Bronchial epithelial cell (primary cell): Measurements from ENCODE around the gene PHACTR1. TPM values are rescaled to one million over a fixed set of nuclear protein-coding genes. Genes with fewer than 3 reads are reported as not detected.

ENCODE experiments used
- DNase-seq: peaks from one replicate; pipeline ENCODE4 v3.0.0-alpha.2; 2010; ENCODE audit warnings: low read depth
- FAIRE-seq: peaks from 2 replicates; lab custom pipeline; 2011; peaks lifted over from hg19 to GRCh38; lab: Jason Lieb, UNC
- H3K27me3 ChIP-seq: 2 replicates; pipeline ENCODE4 v1.5.1; 2011; ENCODE audit warnings: low read length; ENCODE audit not compliant: control insufficient read depth, insufficient read depth
- H3K36me3 ChIP-seq: 2 replicates; pipeline ENCODE4 v1.5.1; 2011; ENCODE audit warnings: low read length; ENCODE audit not compliant: control insufficient read depth, insufficient read depth
- H3K4me3 ChIP-seq: 2 replicates; pipeline ENCODE4 v1.5.1; 2011; ENCODE audit warnings: mild to moderate bottlenecking, low read depth, low read length, control low read depth
- total RNA-seq: library from RNA; depleted of rRNA; stranded (reverse); fragments of >200 nt; gene quantifications from 2 replicates; pipeline ENCODE4 v1.2.1, GENCODE V29; 2014
- TF ChIP-seq, protein P1 (sequence below): IDR thresholded peaks from 2 replicates; pipeline ENCODE4 v1.5.1; 2011; ENCODE audit warnings: mild to moderate bottlenecking, moderate library complexity, low read length, control low read depth, inconsistent platforms; ENCODE audit not compliant: insufficient read depth, severe bottlenecking

The PHACTR1 gene
- total RNA-seq, 1 donor from 2014 or later = under 0.01 TPM

DNA sequence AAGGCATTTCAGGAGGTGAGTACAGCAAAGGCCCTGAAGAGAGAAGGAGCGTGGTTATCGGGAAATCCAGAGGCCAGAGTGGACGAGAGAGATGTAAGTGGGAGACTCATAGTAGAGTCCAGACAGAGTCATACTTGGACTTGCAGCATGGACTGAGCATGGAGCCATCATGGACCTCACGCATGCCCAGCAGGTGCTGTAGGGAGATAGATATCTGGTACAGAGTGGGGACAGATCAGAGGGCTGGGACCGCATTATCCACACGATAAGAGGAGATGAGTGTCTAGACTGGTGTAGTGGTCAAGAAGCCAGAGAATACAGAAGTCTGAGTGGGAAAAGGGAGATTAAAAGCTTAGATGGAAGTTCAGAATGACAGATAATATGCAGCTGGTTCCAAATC, 484.8 kb downstream of the PHACTR1 start:
- FAIRE-seq = no peak
- H3K4me3 ChIP-seq = no peak overlapping the region
- no peaks in the 10 kb centered on the region for H3K36me3 ChIP-seq
- no peak for DNase-seq
- H3K27me3 ChIP-seq = no peaks in the 10 kb centered on the region
- TF ChIP-seq, protein P1, sequence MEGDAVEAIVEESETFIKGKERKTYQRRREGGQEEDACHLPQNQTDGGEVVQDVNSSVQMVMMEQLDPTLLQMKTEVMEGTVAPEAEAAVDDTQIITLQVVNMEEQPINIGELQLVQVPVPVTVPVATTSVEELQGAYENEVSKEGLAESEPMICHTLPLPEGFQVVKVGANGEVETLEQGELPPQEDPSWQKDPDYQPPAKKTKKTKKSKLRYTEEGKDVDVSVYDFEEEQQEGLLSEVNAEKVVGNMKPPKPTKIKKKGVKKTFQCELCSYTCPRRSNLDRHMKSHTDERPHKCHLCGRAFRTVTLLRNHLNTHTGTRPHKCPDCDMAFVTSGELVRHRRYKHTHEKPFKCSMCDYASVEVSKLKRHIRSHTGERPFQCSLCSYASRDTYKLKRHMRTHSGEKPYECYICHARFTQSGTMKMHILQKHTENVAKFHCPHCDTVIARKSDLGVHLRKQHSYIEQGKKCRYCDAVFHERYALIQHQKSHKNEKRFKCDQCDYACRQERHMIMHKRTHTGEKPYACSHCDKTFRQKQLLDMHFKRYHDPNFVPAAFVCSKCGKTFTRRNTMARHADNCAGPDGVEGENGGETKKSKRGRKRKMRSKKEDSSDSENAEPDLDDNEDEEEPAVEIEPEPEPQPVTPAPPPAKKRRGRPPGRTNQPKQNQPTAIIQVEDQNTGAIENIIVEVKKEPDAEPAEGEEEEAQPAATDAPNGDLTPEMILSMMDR = no peak

DNA sequence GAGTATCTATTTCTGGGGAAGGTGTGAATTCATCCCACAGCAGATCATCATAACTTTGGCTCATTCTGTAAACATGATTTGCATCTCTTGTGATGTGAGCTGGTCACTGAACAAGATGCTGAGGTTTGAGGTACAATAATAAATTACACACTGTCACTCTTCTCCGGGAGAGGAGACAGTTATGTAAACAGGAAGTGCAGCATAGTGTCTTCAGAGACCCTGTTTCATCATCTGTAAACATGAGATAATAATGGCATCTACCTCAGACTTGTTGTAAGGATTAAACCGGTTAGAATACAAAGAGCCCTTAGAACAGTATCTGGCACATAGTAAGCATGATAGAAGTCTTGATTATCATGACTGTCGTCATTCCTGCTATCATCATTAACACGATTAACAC, 486.6 kb downstream of the PHACTR1 start:
- H3K36me3 ChIP-seq = no peaks in the 10 kb centered on the region

DNA sequence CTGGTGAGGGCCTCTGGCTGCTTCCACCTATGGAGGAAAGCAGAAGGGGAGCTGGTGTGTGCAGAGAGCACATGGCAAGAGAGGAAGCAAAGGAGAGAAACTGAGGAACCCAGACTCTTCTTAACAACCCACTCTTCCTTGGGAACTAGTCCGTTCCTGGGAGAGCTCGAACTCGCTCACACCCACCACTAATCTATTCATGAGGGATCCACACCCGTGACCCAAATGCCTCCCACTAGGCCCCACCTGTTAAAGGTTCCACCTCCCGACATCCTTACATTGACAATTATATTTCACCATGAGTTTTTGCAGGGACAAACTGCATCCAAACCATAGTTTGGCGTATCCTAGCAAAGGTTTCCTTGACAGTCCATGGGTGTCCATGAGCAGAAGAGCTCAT, 488.5 kb downstream of the PHACTR1 start:
- no peak overlapping the region for H3K4me3 ChIP-seq
- TF ChIP-seq, protein P1 = no peak
- DNase-seq = no peak
- H3K27me3 ChIP-seq = no peaks in the 10 kb centered on the region
- no peaks in the 10 kb centered on the region for H3K36me3 ChIP-seq
- FAIRE-seq = no peak

More for the DNA sequence above, 486.6 kb downstream of the PHACTR1 start:
- TF ChIP-seq, protein P1 = no peak
- no peak for DNase-seq
- no peak overlapping the region for H3K4me3 ChIP-seq
- no peaks in the 10 kb centered on the region for H3K27me3 ChIP-seq
- no peak for FAIRE-seq

DNA sequence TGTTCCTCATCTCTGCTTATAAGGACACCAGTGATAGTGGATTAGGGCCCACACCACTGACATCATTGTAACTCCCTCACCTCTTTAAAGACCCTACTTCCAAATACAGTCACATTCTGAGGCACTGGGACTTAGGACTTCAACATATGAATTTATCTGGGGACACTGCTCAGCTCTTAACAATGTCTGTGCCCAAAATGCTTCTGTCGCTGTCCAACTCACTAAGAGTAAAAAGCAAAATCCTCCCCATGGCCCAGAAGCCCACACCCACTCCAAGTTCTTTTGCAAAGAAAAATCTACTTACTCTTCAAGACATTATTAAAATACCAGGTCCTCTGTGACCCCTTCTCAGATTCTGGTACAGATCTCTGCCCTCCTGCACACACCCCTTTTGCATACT, 495.5 kb downstream of the PHACTR1 start:
- H3K36me3 ChIP-seq = no peaks in the 10 kb centered on the region
- no peak for FAIRE-seq
- no peak for DNase-seq
- TF ChIP-seq, protein P1 = no peak
- no peaks in the 10 kb centered on the region for H3K27me3 ChIP-seq
- no peak overlapping the region for H3K4me3 ChIP-seq

DNA sequence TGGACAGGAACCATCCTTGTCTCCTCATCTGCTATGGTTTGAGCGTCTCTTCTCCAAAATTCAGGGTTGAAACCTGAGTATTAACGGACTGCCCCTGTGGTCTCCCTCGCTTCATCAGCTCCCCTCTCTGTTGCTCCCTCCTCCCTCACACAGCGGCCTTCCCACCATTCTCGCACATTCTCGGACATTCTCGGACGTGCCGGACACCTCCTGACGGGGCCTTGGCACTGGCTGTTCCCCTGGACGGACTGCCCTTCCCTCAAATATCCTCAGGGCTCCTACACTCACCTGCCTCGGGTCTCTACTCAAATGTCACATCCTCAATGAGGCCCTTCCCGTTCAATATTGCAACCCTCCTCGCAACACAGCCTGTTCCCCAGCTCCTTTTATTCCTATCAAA, 496.0 kb downstream of the PHACTR1 start:
- no peak overlapping the region for H3K4me3 ChIP-seq
- no peak for FAIRE-seq

DNA sequence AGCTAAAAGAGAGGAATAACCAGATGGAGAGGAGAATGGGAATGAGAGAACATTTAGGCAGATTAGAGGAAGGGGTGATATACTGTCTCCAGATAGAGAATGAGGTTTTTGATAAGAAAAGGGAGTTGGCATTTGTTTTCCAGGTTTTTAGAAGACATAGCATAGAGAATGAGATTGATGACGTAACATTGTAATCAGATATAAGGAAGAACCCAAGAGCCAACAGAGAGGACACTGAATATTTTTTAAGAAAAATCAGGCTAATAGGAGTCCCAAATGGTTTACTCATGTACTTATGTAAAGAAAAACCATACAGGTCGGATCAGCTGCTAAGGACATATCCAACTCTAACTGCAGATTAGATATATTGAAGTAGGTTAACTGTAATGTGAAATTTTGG, 498.8 kb downstream of the PHACTR1 start:
- DNase-seq (no peak), FAIRE-seq (no peak)
- no peak overlapping the region for H3K4me3 ChIP-seq
- no peaks in the 10 kb centered on the region for H3K27me3 ChIP-seq
- H3K36me3 ChIP-seq = no peaks in the 10 kb centered on the region
- TF ChIP-seq, protein P1 = no peak

More for the DNA sequence above, 496.0 kb downstream of the PHACTR1 start:
- TF ChIP-seq, protein P1 = no peak
- Histone ChIP-seq H3K36me3 (no peaks in the 10 kb centered on the region), H3K27me3 (no peaks in the 10 kb centered on the region)
- no peak for DNase-seq
